GM21529 (cell line): ENCODE data around the gene SCN2A.
"Not testable (repeated sequence)": the region's sequence is repeated elsewhere in the genome, so short reads cannot be mapped to it uniquely, and the experiment has no call there.

Experiments used
- ATAC-seq: cut with Tn5 transposase; IDR thresholded peaks from one replicate; pipeline ENCODE4 v1.9.1; 2021; ENCODE audit not compliant: unreplicated experiment

Gene SCN2A

DNA sequence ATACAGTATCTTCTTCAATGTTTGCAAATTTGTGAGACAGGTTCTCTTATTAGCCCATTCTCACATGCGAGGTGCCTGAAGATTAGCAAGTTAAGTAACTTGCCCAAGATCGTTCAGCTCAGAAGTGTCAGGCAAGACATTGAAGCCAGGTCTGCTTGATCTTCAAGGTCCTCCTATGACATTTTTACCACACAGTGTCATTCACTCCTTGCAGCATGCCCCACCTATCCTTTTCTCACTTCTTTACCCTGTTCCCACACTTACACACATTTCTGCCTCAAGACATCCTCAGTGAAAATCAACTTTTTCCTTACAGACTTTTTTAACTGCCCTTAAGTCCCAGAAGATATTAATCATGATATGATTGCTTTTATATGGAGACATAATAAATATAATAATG, 73.8 kb downstream of the SCN2A start:
- no peak for ATAC-seq

DNA sequence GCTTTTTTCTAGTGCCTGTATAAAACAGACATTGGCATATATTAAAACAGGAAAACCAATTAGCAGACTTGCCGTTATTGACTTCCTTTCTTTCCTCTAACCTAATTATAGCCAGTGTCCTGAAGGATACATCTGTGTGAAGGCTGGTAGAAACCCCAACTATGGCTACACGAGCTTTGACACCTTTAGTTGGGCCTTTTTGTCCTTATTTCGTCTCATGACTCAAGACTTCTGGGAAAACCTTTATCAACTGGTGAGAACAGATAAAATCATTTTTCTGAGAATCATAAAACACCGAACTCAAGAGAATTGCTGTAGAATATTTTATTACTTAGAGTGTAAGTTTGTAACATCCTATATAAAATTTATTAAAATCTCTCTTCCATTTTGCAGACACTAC, 74.3 kb downstream of the SCN2A start:
- no peak for ATAC-seq

- ATAC-seq: peak; percentile 50
Measured at GRCh38 chr2:165328272-165328671, 89.1 kb downstream of the SCN2A start.

- not testable (repeated sequence) for ATAC-seq
Measured at GRCh38 chr2:165344276-165344675, 105.1 kb downstream of the SCN2A start.

- ATAC-seq: no peak
Measured at GRCh38 chr2:165348441-165348840, 109.2 kb downstream of the SCN2A start.

- no peak for ATAC-seq
Measured at GRCh38 chr2:165349181-165349580, 110.0 kb downstream of the SCN2A start.

DNA sequence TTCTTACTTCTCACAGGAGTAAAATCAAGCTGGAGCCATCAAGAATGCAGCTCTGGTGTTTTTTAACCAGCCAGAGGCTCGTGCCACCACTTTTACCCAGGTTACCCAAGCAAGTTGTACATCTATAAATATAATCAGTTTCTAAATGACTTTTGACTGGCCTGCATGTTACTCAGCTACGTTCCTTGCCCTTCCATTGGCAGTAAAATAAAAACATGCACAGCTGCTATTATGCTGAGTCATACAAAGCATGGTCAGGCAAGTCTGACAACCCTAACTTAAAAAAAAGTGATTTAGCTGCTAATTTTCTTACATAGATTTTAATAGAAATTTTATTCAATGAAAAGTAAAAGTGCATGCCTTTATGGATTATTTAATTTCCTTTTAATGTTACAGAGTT, 118.5 kb downstream of the SCN2A start:
- peak; percentile 95 for ATAC-seq

DNA sequence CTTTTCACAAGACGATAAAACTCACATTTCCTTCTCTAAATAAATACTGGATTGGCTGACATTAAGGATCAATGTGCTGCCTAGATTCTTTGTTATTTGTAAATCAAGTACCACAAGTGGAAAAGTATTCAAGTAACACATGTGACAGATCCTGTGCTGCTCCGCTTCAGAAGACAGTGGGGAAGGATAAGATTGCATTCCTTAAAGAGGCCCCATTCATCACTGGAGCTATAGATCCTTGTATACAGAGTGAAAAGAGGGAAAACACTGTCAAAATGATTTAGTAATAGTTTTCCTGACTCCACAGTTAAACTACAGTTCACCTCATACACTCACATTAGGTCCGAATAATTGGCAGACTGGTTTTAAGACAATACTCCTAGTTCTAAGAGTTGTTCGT, 122.3 kb downstream of the SCN2A start:
- ATAC-seq: no peak

- no peak for ATAC-seq
Measured at GRCh38 chr2:165369131-165369897, 130.1 kb downstream of the SCN2A start.

DNA sequence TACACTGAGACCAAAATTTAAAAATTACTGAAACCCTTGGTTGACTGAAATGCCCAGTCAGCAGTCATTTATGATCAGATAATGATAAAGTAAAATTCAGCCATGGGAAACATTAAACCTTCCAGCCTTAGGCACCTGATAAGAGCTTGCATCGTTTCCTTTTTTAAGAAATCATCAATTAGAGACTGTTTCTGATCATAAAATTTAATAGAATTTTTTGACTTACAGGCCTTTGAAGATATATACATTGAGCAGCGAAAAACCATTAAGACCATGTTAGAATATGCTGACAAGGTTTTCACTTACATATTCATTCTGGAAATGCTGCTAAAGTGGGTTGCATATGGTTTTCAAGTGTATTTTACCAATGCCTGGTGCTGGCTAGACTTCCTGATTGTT, 130.7 kb downstream of the SCN2A start:
- no peak for ATAC-seq

DNA sequence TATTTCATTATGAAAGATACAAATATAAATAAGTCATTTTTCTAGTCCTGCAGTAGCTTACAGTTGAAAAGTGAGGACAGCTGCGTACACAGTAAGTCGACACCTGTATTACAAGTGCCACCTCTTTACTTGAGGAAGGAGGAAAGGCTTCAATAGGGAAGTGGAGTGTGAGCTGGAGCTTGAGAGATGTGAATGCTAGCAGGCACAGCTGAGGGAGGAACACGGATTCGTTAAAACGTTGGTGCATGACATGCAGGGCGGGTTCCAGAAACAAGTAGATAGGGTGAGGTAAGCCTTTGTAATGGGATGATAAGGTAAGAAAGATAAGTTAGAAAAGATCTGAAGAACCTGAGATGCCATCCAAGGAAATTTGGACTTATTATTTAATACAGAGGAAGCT, 132.1 kb downstream of the SCN2A start:
- ATAC-seq: no peak

- no peak for ATAC-seq
Measured at GRCh38 chr2:165373278-165374010, 134.2 kb downstream of the SCN2A start.

DNA sequence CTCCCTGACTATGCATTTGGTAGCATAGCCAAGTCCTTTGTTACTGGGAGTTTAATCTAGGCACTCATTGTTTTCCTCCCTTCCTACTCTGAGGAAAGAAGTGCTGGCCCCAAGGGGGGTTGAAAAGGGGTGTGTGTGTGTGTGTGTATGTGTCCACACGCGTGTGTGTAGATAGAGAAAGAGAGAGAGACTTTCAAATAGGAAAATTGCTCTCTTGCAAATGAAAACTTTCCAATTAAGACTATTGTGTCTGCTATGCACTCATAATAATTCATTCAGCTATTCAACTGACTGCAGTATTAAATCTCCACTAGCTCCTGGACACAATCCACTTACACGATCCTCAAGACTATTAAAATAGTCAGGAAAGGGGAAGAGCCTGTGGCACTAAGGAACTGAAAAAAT, 137.4 kb downstream of the SCN2A start:
- ATAC-seq: no peak

DNA sequence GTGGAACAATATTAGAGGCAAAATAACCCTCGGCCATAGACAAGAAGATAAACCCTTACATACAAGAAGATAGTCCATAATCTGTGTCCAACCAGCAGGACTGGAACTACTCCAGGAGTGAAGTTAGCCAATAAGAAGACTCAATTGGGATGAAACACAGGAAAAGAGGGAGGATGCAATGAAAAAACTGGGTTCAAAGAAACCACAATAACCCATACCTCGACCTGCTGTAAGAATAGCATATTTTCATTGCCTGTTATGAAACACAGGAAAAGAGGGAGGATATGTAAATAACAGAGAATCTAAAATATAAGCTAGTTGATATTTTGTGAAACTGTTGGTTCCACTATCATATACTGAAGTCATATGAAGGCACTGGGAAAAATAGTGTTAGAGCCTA, 143.1 kb downstream of the SCN2A start:
- no peak for ATAC-seq

DNA sequence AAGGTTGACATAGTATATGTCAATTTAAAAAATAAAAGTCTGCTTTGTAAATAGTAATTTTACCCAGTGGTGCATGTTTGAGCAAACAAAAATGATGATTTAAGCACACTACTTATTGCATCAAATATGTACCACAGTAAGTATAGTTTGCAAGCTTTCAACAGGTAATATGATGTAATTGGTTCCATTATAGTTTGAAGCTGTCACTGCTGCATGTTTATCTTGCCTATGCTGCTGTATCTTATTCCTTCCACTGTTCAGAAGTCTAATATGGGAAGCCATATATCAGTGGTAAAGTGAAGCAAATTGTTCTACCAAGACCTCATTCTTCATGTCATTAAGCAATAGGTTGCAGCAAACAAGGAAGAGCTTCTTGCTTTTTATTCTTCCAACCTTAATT, 151.7 kb downstream of the SCN2A start:
- ATAC-seq: no peak

- no peak for ATAC-seq
Measured at GRCh38 chr2:165391791-165392190, 152.6 kb downstream of the SCN2A start.

DNA sequence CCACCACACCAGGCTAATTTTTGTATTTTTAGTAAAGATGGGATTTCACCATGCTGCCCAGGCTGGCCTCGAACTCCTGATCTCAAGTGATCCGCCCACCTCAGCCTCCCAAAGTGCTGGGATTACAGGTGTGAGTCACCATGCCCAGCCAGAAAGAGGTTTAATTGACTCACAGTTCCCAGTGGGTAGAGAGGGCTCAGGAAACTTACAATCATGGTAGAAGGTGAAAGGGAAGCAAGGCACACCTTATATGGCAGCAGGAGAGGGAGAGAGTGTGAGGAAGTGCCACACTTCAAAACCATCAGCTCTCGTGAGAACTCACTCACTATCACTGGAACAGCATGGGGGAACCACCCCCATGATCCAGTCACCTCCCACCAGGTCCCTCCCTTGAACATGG, 159.4 kb downstream of the SCN2A start:
- ATAC-seq: not testable (repeated sequence)

GRCh38 chr2:165401285-165401852, 162.2 kb downstream of the SCN2A start:
- no peak for ATAC-seq

DNA sequence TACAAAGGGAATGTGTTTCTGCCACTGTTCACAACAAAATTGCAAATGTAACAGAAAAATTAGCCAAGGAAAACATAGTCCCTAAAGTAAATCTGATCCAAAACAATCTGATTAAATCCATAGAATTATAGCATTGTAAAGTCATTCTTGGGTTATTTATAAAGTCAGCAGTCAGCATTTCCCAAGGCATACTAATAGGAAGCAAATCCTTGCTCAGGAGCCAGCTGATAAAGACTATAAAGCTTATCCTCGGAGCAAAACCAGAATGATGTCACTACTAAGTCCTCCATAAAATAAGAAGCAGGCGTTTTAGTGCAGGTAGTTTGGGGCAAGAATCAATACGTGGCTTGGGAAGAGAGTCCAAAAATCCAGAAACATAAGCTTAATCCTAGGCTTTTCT, 162.9 kb downstream of the SCN2A start:
- ATAC-seq: no peak

DNA sequence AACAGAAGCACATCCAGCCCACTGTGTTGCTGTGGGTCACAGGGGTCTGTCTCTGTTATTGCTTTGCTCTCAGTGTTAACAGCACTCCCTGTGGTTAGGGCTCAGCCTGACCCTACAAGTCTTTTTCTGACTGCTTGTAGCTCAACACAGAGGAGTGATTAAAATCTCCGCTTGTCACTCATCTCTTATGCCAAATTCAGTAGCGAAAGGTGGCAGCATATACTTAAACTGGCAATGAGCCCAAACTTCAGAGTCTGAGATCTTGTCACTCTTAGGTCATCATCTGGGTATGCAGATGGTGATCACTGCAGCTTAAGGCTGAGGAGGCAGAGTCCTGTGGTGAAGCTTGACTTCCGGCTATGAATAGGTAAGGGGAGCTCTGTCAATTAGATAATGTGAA, 167.0 kb downstream of the SCN2A start:
- ATAC-seq: no peak

DNA sequence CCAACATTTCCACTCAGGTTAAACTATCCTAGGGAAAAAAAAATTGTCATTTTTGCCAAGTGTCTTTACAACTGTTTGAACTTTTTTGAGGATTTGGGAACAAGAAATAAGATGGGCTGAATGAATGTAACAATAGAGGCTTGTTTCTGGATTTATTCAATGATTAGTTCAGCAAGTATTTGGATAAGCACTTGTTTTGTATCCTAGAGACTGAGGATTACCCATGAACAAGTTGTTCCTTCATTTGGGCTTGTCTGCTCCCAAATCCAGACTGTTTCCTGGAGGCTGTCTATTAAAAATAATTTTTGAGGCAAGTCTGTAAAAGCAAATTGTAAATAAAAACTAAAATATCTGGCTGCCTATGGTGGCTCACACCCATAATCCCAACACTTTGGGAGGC, 168.3 kb downstream of the SCN2A start:
- no peak for ATAC-seq

- ATAC-seq: no peak
Measured at GRCh38 chr2:165408186-165408585, 169.0 kb downstream of the SCN2A start.
